ENCODE results near the gene VWF. TPM values are rescaled to one million over a fixed set of nuclear protein-coding genes. Genes with fewer than 3 reads are reported as not detected.

The VWF gene
- polyA plus RNA-seq, 5 donors = 100 to 155 (median 105) TPM

DNA sequence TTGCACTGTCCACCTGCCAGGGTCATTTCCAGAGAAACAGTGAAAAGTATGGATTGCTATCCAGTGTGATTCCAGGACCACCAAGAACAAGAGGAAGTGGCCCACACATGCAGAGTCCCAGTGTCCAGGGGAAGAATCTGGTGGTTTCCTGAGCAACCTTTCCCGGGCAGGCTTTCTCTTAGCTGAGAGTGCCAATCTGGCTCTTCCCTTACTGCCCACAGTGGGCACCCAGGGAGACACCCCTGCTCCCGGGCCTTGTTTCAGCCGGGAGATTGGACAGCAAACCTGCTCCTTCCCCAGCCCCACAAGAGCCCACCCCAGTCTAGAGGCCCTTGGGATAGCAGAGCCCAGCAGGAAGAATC, 62.1 kb downstream of the VWF start:
- no peak for DNase-seq

DNA sequence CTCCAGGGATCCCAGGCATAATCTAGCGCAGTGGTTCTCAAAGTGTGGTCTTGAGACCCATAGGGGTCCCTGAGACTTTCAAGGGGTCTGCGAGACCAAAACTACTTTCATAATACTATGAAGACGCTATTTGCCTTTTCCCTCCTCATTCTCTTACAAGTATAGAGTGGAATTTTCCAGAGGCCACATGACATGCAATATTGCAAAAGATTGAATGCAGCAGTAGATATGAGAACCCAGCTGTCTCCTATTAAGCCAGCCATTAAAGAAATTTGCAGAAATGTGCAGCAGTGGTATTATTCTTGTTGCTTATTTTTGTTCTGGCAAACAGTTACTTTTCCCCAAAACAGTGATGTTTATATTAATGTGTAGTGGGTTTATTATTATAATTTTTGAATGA, 62.8 kb downstream of the VWF start:
- peak in 1 of 2 donors; percentile 51 for DNase-seq

DNA sequence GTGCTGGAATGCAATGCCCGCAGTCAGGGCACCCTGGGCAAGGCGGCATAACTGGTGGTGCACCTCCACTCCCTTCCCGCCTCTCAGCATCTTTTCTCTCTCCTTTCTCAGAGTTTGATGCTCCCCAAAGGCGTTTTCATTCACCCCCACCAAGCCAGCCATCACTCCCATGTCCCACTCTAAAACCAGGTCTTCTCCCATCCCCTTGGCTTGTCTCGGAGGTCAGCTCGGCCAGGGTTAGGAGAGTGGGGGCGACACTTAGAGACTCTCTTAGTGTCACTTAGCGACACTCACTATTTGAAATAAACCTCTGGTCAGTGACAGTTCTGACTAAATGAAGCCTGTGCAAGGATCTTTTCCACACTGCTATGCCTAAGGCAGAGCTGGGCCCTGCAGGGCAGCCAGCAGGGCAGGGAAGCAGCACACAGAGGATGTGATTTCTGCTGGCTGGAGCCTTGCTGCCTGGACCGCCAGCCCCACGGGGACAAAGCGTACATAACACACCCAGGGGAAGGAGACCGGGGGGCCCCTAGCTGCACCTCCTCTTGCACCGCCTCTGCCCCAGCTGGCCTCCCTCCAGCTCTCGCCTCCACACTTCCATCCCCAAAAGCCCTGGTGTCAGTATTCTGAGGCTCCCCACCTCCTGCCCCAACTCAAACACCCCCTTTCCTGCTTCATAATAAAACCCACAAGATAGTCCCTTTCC, 64.5 kb downstream of the VWF start:
- DNase-seq = no peak

DNA sequence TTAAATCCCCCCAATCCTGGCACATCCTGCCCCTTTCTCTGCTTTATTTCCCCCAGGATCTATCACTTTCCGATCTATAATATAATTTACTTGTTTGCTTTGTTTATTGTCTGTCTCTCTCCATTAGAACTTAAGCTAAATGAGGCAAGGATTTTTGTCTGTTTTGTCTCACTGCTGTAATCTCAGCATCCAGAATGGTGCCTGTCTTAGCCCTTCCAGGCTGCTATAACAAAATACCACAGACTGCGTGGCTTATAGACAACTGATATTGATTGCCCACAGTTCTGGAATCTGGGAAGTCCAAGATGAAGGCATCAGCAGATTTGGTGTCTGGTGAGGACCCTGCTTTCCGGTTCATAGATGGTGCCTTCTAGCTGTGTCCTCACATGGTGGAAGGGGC, 65.2 kb downstream of the VWF start:
- no peak for DNase-seq

DNA sequence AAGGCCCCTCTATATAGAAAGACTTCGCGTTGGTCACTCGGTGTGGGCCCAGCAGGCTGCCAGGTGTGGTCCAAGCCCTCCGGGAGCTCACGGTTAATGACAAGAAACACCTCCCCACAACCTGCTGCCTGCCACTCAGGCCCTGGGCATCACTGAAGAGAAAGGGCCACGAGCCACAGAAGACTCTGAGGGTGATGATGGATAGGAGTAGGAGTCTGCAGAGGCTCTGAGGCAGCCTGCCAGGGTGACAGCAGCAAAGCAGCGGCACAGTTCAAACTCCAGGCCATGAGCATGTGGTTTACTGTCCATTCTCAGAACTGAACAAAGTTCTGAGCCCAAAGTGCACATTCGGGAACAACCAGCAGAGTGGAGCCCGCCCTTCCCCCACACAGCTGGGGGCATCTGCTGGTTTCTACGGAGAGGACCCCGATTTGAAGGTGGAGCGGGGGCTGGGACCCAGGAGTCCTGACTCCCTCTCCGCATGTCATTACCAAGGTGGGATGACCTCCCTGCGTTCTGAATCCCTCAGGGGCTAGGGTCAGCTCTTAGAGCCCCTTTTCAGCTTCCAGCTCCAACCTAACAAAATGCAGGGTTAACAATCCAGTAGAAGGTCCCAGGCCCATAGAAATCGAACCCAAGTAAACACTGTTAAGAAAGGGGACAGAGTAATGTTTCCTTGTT, 65.8 kb downstream of the VWF start:
- no peak for DNase-seq

DNA sequence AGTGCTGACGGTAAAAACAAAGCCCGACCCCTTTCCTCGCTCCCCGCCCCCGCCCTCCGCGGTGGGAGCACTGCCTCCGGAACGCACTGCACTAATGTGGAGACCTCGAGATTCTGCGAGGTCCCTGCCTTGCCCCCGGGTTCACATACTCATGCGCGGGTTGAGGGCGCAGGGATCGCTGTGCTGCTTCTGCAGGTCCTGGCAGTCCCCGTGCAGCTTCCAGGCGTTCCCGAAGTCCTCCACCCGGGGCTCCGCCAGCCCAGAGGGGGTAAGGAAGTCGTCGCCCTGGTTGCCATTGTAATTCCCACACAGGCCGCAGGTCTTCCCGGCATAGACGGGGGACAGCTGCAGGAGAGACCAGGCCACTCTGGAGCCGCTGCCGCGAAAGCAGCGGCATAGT, 66.8 kb downstream of the VWF start:
- DNase-seq = no peak

DNA sequence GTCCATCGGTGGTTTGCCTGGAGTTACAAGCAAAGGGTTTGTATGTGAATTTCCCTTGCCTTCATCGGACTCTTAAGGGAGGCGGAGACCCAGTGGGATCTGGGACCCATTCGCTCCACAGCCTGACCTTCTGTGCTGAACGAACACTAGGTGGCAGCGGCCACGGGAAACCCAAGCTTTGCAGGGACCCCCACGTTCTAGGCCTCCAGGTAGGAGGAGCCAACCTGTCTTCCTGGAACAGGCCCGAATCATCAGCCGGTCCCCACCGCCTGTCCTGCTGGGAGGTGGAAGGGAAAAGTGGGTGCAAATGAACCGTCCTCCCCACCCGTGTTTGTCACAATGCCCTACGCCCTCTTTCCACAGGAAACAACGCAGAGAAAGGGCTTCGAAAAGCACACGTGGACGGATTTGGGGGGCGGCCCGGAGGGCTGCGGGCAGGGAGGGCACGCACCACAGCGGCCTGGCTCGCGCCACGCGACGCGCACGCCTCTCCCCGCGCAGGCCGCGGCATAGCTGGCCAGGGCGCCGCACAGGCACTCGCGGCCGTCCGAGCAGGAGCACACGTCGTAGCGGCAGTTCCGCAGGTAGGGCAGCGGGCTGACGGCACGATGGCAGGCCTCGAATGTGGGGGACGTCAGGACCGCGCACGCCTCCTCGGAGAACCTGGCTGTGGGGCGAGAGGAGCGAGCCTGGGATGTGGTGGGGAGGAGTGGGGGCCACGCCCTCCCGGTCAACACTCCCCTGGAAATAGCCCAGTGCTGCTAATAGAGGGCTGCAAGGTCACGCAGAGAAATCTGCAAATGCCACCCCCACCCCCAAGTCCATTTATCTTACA, 67.8 kb downstream of the VWF start:
- no peak for DNase-seq

DNA sequence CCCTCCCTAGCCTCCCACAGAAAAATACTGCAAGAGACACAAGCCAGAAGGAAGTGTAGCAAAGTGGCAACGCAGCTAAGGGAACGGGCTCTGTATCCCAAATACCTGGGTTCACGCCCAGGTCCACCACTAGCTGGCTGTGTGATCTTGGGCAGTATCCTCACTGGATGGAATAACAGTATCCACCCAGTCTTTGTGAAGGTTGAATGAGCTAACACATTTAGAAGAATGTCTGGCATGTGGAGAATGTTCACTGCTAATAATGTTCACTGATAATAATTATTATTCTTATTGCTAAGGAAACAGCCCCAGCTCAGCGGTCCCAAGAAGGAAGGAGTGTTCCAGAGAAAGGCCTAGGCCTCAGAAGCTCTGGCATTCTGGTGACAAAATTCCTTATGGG, 70.9 kb downstream of the VWF start:
- no peak for DNase-seq

DNA sequence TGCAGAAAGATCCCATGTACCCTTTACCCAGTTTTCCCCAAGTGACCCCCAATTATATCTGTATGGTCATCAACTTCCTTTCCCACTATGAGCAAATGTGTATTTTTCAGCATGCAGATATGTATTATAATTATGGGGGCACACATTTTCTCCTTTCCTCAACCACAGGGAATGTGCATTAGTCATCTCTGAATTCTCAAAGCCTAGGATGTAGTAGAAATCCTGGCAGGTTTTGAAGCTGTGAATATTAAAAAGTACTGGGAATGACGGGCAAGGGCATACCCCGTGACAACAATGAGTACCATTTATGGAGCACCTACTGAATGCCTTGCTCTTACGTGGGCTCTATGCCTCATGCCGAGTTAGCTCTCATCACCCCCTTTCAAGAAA, 71.5 kb downstream of the VWF start:
- no peak for DNase-seq

DNA sequence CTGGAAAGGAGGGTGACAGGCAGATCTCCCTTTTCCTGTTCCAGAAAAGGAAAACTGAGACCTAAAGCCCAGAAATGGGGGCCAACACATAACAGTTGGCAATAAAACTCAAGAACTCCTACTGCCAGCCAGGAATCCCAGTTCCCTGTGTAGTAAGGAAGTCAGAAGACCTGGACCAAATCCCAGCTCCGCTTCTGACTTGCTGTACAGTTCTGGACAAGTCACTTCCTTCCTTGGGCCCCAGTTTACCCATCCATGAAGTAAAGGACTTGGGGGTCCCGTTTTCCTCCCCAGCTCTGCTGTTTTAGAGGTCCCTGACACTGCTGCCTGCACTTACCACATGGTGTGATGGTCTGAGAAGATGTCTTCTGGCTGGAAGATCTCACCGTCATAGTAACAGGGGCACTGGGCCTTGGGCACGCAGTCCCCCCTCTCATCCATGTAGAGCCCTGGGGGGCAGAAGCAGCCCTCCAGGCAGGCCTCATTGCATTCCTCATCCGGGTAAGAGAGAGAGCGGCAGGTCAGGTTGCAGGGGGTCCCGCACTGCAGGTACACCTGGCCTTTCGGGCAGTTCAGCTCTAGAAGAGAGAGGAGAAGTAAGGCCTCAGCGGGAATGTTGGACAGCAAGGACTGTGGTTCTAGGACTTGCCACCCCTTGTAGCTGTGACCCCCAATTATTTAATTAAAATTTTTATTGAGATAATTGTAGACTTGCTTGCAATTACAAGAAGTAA, 72.1 kb downstream of the VWF start:
- DNase-seq = no peak

DNA sequence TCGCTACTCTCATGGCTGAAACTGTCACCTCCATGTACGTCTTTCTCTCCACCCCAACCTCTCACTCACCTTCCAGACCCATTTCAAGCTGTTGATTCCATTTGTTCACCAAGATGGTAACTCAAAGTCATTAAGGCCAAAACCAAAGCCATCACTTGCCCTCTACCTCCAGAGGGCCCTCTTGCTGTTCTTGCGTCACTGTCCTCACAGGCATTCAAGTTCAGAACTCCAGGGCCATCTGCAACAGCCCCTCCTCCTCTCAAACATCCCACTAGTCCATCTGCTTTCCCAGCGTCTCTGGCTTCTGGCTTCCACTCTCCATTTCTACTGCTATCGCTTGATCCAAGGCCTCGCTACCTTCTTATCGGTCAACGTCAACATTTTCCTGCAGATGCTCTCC, 74.5 kb downstream of the VWF start:
- no peak for DNase-seq

DNA sequence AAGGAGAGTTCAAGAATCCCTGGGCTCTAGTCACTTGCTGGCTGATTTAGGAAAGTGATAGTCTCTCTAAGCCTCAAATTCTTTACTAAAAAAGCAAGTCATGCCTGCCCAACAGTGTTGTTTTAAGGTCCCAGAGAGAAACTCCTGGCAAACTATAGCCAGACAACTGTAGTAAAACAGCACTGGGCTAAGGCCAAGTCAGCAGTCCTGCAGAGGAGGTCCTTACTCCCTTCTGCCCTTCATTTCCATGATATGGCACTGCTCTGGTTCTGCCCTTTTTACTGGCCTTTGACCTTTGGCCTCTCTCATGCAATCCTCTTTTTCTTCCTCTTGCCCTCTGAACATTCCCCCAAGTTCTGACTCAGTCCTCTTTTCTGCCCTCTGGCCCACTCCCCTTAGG, 74.9 kb downstream of the VWF start:
- no peak for DNase-seq

DNA sequence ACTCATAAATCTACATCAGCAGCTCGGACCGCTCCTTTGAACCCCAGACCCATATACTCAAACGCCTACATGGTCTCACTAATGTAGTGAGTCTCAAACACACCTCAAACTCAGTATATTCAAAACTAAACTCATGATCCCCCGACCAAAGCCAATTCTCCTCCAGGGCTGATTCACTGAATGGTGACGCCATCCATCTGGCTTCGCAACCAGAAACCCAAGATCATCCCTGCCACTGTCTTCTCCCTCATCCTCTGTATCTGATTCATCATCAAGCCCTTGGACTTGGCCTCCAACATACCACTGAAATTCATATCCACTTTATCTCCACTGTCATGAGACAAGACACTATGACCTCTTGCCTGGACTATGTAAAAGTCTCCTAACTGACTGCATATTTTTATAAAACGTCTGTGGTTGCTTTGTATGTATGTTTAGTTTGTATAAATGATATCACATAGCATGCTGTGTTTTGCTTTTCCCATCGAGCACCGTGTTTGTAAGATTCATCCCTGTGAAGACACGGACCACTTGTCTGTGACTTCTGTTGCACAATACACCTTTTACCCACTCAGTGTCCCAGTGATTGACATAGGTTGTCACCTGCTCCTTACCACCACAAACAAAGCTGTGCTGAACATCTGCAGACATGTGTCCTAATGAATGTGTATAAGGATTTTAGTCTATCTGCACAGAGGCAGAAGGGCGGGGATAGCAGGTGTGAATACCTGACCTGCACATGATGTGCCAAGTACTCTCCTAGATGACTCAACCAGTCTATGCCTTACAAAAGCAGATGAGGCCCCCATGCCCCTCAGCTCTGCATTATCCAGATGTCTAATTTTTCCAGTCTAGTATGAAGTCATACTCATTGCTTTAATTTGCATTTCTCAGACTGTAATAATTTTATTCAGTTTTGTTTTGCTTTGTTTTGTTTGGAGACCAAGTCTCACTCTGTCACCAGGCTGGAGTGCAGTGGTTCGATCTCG, 76.9 kb downstream of the VWF start:
- no peak for DNase-seq

DNA sequence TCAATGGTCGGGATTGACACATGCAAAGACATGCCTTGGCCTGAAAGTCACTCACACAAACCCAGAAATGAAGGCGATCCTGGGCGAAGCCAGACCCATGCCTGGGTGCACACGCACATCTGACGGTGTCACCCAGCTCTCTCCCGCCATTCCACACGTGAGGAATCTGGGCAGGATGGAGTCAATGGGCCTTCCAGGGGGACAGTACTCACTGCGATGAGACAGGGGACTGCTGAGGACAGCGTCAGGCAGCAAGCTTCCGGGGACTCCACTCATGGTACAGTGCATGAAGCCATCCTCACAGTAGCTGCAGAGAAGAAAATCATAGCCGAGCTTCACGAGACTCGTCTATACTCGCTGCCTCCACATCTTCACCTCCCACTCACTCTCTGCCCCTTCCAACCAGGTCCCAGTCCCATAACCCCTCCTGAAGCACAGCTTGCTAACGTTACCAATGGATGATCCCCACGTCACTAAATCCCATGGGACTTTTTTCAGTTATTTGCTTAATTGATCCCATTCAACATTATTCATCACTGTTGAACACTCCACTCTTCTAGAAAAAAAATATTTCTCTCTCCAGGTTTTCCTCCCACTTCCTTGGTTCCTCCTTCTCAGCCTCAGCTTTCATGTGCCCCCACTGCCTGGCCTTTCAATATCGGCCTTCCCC, 77.8 kb downstream of the VWF start:
- DNase-seq = no peak

DNA sequence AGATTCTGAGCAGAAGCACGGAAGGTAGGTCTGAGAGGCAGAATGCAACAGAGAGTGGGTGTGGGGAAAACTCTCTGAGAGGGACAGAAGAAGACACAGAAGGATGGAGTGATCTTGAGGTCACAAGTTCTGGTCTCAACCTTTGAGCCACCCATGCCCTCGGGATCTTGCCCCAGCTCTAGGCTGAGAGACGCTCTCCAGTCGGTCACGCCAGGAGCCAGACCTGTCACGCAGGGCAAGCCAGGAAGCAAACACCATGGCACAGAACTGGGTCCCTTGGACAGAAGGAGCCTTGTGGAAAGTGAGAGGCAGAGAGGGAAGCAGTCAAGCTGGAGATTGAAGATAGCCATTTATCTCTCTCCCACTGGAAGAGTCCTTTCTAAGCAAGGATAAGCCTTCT, 79.0 kb downstream of the VWF start:
- DNase-seq = no peak

DNA sequence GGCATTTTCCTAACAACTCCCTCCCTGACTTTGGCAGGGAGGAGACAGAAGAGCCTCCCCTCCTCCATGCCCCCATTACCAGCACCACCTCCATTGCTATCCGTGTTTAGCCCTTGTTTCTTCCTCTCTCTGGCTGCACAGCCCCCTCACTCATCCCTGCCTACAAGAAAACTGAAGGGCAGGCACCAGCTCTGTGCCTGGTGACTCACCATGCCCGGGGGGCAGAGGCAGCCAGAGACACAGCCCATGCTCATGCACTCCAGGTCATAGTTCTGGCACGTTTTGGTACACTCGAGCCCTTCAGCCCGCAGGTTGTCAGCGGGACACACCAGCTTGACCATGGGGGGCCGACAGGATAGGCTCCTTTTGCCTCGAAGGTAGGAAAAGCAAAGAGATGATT, 80.4 kb downstream of the VWF start:
- DNase-seq = no peak

DNA sequence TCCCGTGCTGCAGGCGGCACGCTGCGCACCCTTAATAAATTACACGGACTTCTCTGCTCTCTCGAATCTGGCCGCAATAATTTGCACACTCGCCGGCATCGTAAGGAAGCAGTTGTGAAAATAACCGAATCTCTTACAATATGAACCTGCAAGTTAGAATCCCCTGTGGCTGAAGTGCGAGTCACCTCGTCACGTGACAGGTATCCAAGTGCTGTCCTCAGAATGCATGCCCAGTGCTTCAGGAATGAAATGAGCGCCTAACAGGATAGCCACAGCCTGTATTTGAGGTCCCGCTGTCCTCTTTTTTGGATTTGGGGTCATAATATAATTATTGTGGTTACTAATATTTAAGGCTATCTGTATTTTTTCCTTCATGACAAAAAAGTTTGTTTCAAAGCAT, 82.0 kb downstream of the VWF start:
- DNase-seq = no peak

DNA sequence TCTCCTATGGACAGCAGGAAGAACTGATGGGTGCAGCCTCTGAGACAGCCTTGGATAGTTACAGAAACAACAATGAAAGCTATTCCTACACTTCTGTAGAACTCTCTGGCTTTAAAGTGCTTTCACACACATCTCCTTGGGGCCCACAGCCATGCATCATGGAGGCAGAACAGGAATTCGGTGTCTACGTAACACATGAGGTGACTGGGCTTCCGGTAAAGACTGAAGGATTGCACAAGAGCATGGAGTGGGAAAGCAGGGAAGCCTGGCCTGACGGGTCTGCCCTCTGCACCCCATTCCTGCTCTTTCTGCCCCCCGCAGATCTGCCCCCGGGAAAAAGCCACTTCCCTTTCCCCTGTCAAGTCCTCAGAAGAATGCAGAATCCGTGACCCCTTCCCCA, 82.6 kb downstream of the VWF start:
- no peak for DNase-seq

DNA sequence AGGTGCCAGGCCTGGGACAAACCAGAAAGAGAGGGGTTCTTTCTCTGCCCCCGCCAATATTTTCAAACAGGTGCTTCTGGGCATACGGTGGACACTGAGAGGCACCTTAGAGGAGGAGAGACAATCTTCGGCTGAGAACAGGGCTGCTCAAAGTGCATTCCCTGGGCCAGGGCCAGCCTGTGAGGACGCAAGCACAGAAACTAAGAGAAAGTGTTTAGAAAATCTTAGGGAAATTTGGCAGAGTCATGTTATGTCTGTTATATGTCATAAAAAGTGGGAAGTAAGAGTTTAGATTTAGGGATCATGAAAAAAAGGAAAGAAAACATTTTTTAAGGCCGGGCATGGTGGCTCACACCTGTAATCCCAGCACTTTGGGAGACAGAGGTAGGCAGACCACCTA, 83.7 kb downstream of the VWF start:
- DNase-seq = no peak

DNA sequence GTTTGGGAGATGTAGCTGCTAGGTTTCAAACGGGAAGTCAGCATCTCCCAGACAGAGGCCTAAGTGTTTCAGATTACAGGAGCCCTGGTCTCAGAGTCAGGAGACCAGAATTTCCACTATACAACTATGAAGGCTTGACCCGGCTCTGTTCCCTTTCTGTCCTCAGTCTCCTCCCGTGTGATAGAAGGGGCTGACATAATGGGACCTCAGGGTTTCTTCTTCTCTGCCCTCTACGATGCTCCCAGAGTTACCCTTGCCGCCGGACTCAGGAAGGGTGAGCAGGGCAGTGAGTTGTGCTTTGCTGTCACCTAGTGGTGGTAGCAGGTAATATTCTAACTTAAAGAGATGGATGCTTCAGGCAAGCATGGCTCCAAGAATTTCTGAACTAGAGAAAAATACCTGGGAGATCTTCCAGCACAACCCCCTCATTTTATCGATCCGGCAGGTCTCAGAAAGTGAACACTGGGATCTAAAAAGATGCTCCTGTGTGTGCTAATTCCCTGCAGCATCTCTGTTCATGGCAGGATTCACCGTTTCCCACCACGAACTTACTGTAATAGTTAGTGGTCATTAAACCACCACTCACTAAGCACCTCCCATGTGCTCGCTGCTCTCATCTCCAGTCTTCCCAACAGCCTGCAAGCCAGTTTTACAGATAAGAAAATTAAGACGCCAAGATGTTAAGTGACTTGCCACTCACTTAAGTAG, 84.4 kb downstream of the VWF start:
- DNase-seq = peak; percentile 56 to 64

Data from right lung (tissue), 5 donors.